Measurements from ENCODE around the gene TDRKH.

Gene TDRKH

GRCh38 chr1:151823175-151823574 lies 32.9 kb upstream of the TDRKH start:
- no peak for DNase-seq

GRCh38 chr1:151822404-151822803 lies 32.1 kb upstream of the TDRKH start:
- DNase-seq, result no peak

GRCh38 chr1:151820940-151821339 lies 30.6 kb upstream of the TDRKH start:
- DNase-seq, result no peak

- DNase-seq, result no peak
These were observed 29.8 kb upstream of the TDRKH start for GRCh38 chr1:151819976-151820623.

- DNase-seq, result no peak
These were observed 29.0 kb upstream of the TDRKH start for GRCh38 chr1:151819227-151819835.

GRCh38 chr1:151817353-151817730 lies 27.0 kb upstream of the TDRKH start:
- DNase-seq, result no peak

- no peak for DNase-seq
These were observed 26.4 kb upstream of the TDRKH start for GRCh38 chr1:151816548-151817352.

- DNase-seq, result peak; percentile 26
These were observed 25.5 kb upstream of the TDRKH start for GRCh38 chr1:151815716-151816327.

- DNase-seq, result no peak
These were observed 24.8 kb upstream of the TDRKH start for GRCh38 chr1:151814971-151815545.

- no peak for DNase-seq
These were observed 24.1 kb upstream of the TDRKH start for GRCh38 chr1:151814426-151814825.

- no peak for DNase-seq
These were observed 23.1 kb upstream of the TDRKH start for GRCh38 chr1:151813271-151813977.

- no peak for DNase-seq
These were observed 20.9 kb upstream of the TDRKH start for GRCh38 chr1:151811181-151811580.

GRCh38 chr1:151809985-151810556 lies 19.8 kb upstream of the TDRKH start:
- DNase-seq, result no peak

- DNase-seq, result no peak
These were observed 19.1 kb upstream of the TDRKH start for GRCh38 chr1:151809290-151809984.

- DNase-seq, result no peak
These were observed 17.5 kb upstream of the TDRKH start for GRCh38 chr1:151807766-151808165.

GRCh38 chr1:151807131-151807530 lies 16.8 kb upstream of the TDRKH start:
- no peak for DNase-seq

GRCh38 chr1:151806170-151806569 lies 15.9 kb upstream of the TDRKH start:
- no peak for DNase-seq

- DNase-seq, result no peak
These were observed 14.9 kb upstream of the TDRKH start, which contains the start of gene LINGO4 for GRCh38 chr1:151805066-151805820. TSS of gene LINGO4 (minus strand) at chr1:151805419. CDS start at chr1:151802704, 2,715 bp downstream.

GRCh38 chr1:151803915-151804314 lies 13.6 kb upstream of the TDRKH start:
- DNase-seq, result no peak

- DNase-seq, result no peak
These were observed 12.9 kb upstream of the TDRKH start for GRCh38 chr1:151803164-151803563.

- DNase-seq, result no peak
These were observed 12.1 kb upstream of the TDRKH start for GRCh38 chr1:151802372-151802771.

Data from activated gamma-delta T cell (primary cell).